Fibroblast of mammary gland (primary cell): Measurements from ENCODE around the gene FAM204A.
A peak's percentile ranks its signal among the peaks of the same experiment; 100 is the strongest.

Source experiments
- DNase-seq: peaks from one replicate; pipeline ENCODE4 v3.0.0-alpha.2; 2010; ENCODE audit warnings: low read depth
- H3K4me3 ChIP-seq: 2 replicates; pipeline ENCODE4 v1.5.1; 2011; ENCODE audit warnings: low read depth, mild to moderate bottlenecking, low read length, moderate library complexity; ENCODE audit not compliant: control insufficient read depth
- TF ChIP-seq, protein P1 (sequence below): conservative IDR thresholded peaks from 2 replicates; pipeline ENCODE4 v1.5.1; 2011; ENCODE audit warnings: low read depth, low read length, inconsistent platforms; ENCODE audit not compliant: control insufficient read depth, insufficient read depth

Gene FAM204A

GRCh38 chr10:118256825-118257570 lies 85.1 kb downstream of the FAM204A start:
- DNase-seq, result no peak
- no peak overlapping the region for H3K4me3 ChIP-seq
- TF ChIP-seq, protein P1, sequence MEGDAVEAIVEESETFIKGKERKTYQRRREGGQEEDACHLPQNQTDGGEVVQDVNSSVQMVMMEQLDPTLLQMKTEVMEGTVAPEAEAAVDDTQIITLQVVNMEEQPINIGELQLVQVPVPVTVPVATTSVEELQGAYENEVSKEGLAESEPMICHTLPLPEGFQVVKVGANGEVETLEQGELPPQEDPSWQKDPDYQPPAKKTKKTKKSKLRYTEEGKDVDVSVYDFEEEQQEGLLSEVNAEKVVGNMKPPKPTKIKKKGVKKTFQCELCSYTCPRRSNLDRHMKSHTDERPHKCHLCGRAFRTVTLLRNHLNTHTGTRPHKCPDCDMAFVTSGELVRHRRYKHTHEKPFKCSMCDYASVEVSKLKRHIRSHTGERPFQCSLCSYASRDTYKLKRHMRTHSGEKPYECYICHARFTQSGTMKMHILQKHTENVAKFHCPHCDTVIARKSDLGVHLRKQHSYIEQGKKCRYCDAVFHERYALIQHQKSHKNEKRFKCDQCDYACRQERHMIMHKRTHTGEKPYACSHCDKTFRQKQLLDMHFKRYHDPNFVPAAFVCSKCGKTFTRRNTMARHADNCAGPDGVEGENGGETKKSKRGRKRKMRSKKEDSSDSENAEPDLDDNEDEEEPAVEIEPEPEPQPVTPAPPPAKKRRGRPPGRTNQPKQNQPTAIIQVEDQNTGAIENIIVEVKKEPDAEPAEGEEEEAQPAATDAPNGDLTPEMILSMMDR, result no peak

DNA sequence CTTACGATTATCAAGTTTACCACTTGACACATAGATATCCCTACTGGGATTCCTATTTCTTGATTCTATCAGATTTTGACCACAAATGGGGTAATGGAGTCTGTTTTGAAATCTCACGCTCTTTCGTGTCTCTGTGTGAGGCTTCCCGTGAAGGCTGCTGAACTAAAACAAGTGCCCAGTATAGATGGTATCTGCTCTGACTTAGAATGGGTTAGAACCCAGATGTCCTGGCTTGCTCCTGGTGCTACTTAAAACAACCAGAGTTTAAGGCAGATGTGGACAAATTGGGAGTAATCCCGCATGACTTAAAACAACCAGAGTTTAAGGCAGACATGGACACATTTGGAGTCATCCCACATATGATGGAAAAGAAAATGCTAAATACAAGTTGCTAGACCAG lies 85.9 kb downstream of the FAM204A start:
- no peak overlapping the region for H3K4me3 ChIP-seq
- TF ChIP-seq, protein P1, result no peak
- no peak for DNase-seq

DNA sequence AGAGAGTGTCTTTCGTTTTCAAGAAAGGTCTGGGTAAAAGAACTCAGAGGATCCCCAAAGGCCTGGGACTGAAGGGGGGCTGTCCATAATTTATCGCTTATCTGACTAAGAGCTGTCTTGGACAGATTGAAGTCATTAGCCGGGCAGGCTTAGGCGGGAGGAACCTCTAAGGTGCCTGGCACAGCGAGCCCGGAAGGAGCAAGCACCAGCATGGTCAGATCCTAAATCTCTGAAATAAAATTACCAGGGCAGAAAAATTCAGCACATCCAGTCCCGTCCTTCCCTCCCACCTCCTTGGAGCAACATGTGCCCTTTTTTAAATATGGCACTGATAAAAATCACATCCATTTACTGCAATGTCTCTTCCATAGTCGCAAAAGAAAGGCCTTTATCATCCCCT lies 86.8 kb downstream of the FAM204A start:
- H3K4me3 ChIP-seq, result no peak overlapping the region
- TF ChIP-seq, protein P1, result no peak

DNA sequence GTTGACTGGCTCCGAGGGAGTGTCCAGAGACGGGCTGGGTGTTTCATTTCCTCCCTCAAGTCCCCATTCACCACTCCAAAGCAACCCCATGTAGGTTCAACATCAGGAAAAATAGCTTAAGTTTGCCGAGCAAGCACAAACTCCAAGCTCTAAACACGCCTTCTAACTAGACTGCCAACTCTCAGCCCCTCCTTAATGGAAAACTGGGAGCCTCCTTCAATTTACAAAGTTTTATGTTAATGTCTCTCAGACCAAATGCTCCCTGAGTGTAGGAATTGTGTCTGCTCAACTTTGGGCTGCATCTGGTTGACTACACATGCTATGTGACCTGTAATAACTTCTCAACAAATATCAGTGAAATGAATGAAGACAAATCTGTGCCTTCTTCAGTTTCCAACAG lies 87.5 kb downstream of the FAM204A start:
- no peak overlapping the region for H3K4me3 ChIP-seq
- TF ChIP-seq, protein P1, result no peak
- no peak for DNase-seq

More for the DNA sequence above, 86.8 kb downstream of the FAM204A start:
- DNase-seq, result no peak

DNA sequence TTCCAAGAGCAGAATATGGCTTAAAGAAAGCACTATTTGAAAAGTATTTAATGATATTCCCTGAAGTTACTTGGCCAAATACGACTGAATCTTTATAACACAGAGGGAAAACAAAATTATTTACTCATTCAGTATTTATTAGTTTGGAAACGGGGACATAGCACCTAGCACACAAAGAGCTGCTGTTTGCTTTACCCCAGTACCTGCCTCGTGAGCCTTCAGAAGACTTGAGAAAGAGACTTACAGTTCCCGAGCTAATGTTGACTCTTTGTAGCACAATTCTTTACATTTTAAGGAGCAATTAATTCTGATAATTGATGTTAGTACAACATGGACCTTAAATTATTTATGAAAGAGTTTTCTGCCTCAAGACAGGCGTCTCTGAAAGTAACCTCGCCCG lies 88.7 kb downstream of the FAM204A start:
- H3K4me3 ChIP-seq, result no peak overlapping the region
- DNase-seq, result no peak
- TF ChIP-seq, protein P1, result no peak

DNA sequence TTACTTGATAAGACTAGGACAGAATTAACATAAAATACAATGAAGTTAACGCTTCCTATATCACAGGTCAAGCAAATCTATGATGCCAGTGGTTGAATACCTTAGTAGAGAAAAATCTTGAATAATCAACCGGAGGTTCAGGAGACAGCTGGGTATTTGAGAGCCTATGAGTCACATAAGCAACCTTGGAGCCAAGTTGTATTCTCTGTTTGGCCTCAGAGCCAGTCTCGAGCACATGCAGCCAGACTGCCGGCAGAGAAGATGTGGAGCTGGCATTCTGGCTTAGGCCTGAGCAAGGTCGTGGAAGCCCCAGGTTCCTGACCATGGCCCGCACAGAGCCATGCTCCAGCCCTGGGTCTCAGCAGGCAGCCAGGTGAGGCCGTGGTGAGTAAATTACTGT lies 90.3 kb downstream of the FAM204A start:
- TF ChIP-seq, protein P1, result no peak
- DNase-seq, result peak; percentile 38
- H3K4me3 ChIP-seq, result no peak overlapping the region

- no peak for DNase-seq
- TF ChIP-seq, protein P1, result no peak
- no peak overlapping the region for H3K4me3 ChIP-seq
Measured at GRCh38 chr10:118249714-118250113, 92.4 kb downstream of the FAM204A start.
